Hepatocyte (in vitro differentiated cells): ENCODE measurements around the gene SLC39A10. TPM values are rescaled to one million over a fixed set of nuclear protein-coding genes. Genes with fewer than 3 reads are reported as not detected.

ENCODE experiments used
- DNase-seq: peaks from one replicate; pipeline ENCODE4 v3.0.0-alpha.2; 2016; ENCODE audit warnings: low spot score
- H2AFZ ChIP-seq: fragments of 200-600 bp; sonication (generic); 2 replicates; pipeline ENCODE4 v1.6.0; 2016; ENCODE audit warnings: antibody characterized with exemption, mild to moderate bottlenecking
- H3K27ac ChIP-seq: fragments of 200-600 bp; sonication (generic); 2 replicates; pipeline ENCODE4 v1.5.1; 2016; ENCODE audit warnings: mild to moderate bottlenecking
- H3K27me3 ChIP-seq: fragments of 200-600 bp; sonication (generic); 2 replicates; pipeline ENCODE4 v1.6.1; 2016
- H3K36me3 ChIP-seq: fragments of 200-600 bp; sonication (generic); replicated peaks from 2 replicates; pipeline ENCODE4 v1.5.1; 2016; ENCODE audit warnings: low read depth; ENCODE audit not compliant: insufficient read depth
- H3K4me1 ChIP-seq: fragments of 200-600 bp; sonication (generic); 2 replicates; pipeline ENCODE4 v1.5.1; 2016; ENCODE audit warnings: mild to moderate bottlenecking, moderate library complexity; ENCODE audit not compliant: insufficient read depth
- H3K4me2 ChIP-seq: fragments of 200-600 bp; sonication (generic); 2 replicates; pipeline ENCODE4 v1.6.0; 2016
- H3K4me3 ChIP-seq: fragments of 200-600 bp; sonication (generic); 2 replicates; pipeline ENCODE4 v1.5.1; 2016; ENCODE audit warnings: mild to moderate bottlenecking
- H3K79me2 ChIP-seq: fragments of 200-600 bp; sonication (generic); 2 replicates; pipeline ENCODE4 v1.6.0; 2017; ENCODE audit warnings: mild to moderate bottlenecking
- H3K9me2 ChIP-seq: fragments of 200-600 bp; sonication (generic); replicated peaks from 2 replicates; pipeline ENCODE4 v1.6.0; 2017; ENCODE audit warnings: mild to moderate bottlenecking; ENCODE audit not compliant: insufficient read depth
- H3K9me3 ChIP-seq: fragments of 200-600 bp; sonication (generic); 2 replicates; pipeline ENCODE4 v1.5.1; 2016; ENCODE audit warnings: low read depth, mild to moderate bottlenecking
- H4K20me1 ChIP-seq: fragments of 200-600 bp; sonication (generic); 2 replicates; pipeline ENCODE4 v1.6.0; 2016; ENCODE audit warnings: mild to moderate bottlenecking; ENCODE audit not compliant: insufficient read depth, poor library complexity, severe bottlenecking
- CTCF ChIP-seq: fragments of 200-600 bp; sonication (generic); IDR thresholded peaks from 2 replicates; pipeline ENCODE4 v1.5.1; 2016; ENCODE audit warnings: antibody characterized with exemption, mild to moderate bottlenecking; ENCODE audit not compliant: poor library complexity
- EZH2 ChIP-seq: fragments of 200-600 bp; sonication (generic); IDR thresholded peaks from 2 replicates; pipeline ENCODE4 v1.6.1; 2016; ENCODE audit warnings: antibody characterized with exemption, mild to moderate bottlenecking, borderline replicate concordance
- EZH2phosphoT487 ChIP-seq: fragments of 200-600 bp; sonication (generic); IDR thresholded peaks from one replicate; pipeline ENCODE4 v1.6.1; 2018; ENCODE audit warnings: antibody characterized with exemption, mild to moderate bottlenecking, low read depth, moderate library complexity; ENCODE audit not compliant: unreplicated experiment, severe bottlenecking
- WGBS: methylation state at CpG from one replicate; pipeline ENCODE4 v1.1.6; 2016; ENCODE audit warnings: low lambda C conversion rate; ENCODE audit errors: missing lambda C conversion rate; 5-methylcytosine and 5-hydroxymethylcytosine counted together
- polyA plus RNA-seq: library from polyadenylated mRNA; unstranded; fragments of >200 nt; fragmentation: Nextera tagmentation; extraction: Ambion mirVana; gene quantifications from 2 replicates; pipeline ENCODE4 v1.2.1, GENCODE V29; 2016
- total RNA-seq: library from RNA; depleted of rRNA; stranded (reverse); fragments of >200 nt; gene quantifications from 2 replicates; pipeline ENCODE4 v1.2.3, GENCODE V29; 2014

SLC39A10 gene
- total and polyA plus RNA-seq, 2 experiments from 2014 or later, result 32.1 to 80.2 TPM

DNA sequence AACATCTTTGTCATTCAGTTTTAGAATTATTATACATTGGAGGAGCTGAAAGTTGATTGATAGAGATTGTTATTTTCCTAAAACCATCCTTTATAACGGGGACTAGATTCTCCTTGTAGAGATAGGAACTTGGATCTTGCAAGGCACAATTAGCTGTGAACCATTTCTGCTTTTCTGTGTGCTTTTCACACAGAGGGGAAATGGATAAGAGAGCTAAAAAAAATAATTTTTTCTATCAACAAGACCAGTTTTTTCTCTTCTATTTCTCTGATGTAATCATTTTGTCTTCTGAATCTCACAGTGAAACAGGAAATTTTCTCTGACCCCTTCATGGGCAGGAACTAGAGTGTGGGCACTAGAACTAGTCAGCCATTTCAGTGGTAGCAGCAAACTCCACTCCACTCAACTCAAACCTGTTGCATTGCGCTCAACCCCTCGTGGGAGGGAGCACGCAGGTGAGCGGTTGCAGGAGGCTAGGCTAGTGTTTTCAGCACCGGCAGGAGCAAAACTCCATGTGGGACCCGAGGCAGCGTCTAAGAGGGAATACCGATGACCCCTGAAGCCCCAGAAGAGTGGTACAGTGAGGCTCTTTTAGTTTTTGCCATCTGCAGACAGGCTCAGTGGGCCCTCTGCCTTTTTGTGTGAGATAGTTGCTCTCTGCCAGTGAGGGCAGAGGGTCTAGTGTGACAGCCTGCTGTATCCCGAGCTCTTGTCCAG lies 24.0 kb upstream of the SLC39A10 start:
- 90% methylated on average over 10 of the region's 10 CpGs for WGBS

DNA sequence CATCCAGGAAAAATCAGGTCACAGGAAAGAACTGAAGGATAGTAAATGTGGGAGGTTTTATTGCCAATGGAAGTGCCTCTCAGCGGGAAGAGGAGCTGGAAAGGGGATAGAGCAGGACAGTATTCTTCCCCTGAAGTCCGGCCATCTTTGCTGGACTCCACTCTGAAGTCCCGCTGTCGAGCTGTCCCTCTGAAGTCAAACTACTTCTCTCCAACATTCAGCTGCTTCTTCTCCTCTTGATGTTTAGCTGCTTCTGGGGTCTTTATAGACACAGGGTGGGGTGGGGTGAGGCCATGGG lies 23.5 kb upstream of the SLC39A10 start:
- TF ChIP-seq CTCF (no peak), EZH2 (no peak), EZH2phosphoT487 (no peak)

More for the DNA sequence above, 24.0 kb upstream of the SLC39A10 start:
- Histone ChIP-seq H3K4me1 (no peaks in the 10 kb centered on the region), H3K27ac (no peak overlapping the region), H3K4me2 (no peak overlapping the region), H3K9me2 (no peaks in the 10 kb centered on the region), H3K36me3 (no peaks in the 10 kb centered on the region), H3K79me2 (no peaks in the 10 kb centered on the region), H4K20me1 (no peaks in the 10 kb centered on the region), H3K27me3 (no peaks in the 10 kb centered on the region), H2AFZ (no peak overlapping the region), H3K9me3 (no peaks in the 10 kb centered on the region), H3K4me3 (no peak overlapping the region)
- DNase-seq, result no peak
- TF ChIP-seq EZH2phosphoT487 (no peak), CTCF (no peak), EZH2 (no peak)

DNA sequence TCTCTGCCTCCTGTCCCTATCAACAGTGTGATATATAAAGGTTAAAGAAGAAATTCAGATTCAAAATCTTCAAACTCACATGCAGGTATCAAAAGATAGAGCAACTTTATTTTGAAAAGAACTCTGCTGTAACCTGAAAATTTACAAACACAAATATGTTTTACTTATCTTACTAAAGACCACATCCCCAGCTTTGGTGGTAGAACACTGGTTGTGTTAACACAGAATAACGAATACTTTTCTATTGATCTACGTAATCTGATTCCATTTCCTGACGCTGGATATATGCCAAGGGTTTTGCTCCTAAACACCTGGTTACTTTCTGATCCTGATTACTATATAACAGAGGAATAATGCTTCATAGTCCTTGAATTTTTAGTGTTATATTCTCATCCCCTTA lies 23.1 kb upstream of the SLC39A10 start:
- TF ChIP-seq CTCF, result no peak
- TF ChIP-seq EZH2phosphoT487, result no peak
- TF ChIP-seq EZH2, result no peak
- Histone ChIP-seq H3K27ac (no peak overlapping the region), H3K4me1 (no peaks in the 10 kb centered on the region), H3K4me2 (no peak overlapping the region), H3K79me2 (no peaks in the 10 kb centered on the region), H3K9me2 (no peaks in the 10 kb centered on the region), H3K36me3 (no peaks in the 10 kb centered on the region), H3K27me3 (no peaks in the 10 kb centered on the region), H3K4me3 (no peak overlapping the region), H3K9me3 (no peaks in the 10 kb centered on the region), H2AFZ (no peak overlapping the region), H4K20me1 (no peaks in the 10 kb centered on the region)
- 83% methylated on average over 3 of the region's 3 CpGs for WGBS
- no peak for DNase-seq

More for the DNA sequence above, 23.5 kb upstream of the SLC39A10 start:
- H3K79me2 ChIP-seq, result no peaks in the 10 kb centered on the region
- H3K4me2 ChIP-seq, result no peak overlapping the region
- H4K20me1 ChIP-seq, result no peaks in the 10 kb centered on the region
- no peak for DNase-seq
- no peaks in the 10 kb centered on the region for H3K36me3 ChIP-seq
- H2AFZ ChIP-seq, result no peak overlapping the region
- H3K27ac ChIP-seq, result no peak overlapping the region
- 98% methylated on average over 4 of the region's 4 CpGs for WGBS
- no peaks in the 10 kb centered on the region for H3K27me3 ChIP-seq
- no peaks in the 10 kb centered on the region for H3K4me1 ChIP-seq
- H3K4me3 ChIP-seq, result no peak overlapping the region
- H3K9me3 ChIP-seq, result no peaks in the 10 kb centered on the region
- no peaks in the 10 kb centered on the region for H3K9me2 ChIP-seq
